GM18868 (cell line): ENCODE measurements around the gene FAM20C.

ENCODE experiments used
- ATAC-seq: cut with Tn5 transposase; IDR thresholded peaks from one replicate; pipeline ENCODE4 v1.9.1; 2021; ENCODE audit warnings: mild to moderate bottlenecking, moderate library complexity; ENCODE audit not compliant: unreplicated experiment

The FAM20C gene

DNA sequence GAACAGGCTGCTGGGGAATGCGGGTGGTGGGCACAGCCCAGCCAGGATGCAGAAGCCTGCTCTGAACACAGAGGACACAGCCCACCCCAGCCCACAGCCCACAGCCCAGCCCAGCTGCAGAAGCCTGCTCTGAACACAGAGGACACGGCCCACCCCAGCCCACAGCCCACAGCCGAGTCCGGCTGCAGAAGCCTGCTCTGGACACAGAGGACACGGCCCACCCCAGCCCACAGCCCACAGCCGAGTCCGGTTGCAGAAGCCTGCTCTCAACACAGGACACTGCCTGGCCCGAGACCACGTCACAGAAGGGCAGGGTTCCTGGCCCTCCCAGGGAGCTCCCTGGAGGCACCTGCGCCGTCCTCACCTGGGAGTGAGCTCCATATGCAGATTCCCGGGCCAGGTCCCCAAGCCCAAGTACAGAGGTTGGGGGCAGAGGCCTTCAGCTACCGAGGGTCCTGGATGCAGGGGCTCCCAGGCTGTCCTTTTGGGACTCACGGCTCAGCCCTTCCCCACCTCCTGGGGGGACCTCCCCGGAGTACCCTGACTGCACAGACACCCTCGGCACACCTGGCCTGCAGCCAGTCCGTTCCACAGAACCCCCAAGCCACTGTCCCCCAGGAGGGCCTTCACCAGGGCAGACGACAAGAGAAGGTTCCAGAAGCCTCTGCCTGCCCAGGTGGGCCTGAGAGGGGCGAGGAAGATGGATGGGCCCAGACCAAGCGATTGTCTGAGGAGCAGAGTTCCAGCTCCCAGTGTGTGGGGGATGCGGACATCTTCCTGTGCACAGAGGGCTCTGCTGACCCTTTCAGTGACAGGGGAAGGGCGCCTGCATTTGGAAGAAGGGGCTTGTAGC is 73.9 kb downstream of the FAM20C start:
- no peak for ATAC-seq

DNA sequence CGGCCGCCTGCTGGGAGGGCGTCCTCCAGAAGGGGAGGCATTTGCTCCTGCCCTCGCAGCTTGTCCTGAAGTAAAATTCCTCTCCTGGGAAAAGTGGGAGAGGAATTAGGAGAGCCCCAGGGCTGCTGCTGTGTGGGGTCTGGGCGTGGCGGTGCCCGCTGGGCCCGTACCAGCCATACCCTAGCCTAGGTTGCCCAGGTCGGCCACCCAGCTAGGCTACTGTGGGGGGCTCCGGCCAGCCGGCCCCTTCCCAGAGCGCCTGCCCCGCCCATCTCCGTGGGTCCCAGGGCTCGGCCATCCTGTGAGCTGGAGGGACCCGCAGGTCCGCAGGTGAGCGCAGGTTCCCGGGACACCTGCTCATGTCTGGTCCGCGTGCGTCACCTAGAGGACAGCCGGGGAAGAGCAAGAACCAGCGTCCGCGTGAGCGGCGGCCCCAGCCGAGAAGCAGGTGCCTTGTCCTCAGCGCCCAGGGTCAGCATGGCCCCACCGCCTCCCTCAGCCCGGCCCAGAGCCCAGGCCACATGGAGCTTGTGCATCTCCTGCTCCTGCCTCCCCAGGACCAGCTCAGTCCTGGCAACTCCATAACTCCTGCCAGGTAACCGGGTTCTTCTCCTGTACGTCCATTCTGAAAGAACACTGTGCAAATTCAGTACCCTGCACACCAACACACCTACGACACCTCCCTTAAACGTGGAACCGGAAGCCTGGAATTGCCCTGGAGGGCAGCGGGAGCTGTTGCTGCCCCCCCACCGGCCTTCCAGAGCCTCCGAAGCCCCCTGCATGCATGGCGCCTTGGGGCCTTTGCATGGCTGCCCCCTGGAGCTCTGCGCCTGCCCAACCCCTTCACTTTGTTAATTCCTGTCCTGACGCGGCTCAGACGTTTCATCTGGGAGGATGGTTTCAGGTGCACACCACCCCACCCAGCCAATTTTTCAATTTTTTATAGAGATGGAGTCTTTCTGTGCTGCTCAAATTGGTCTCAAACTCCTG is 74.8 kb downstream of the FAM20C start:
- ATAC-seq = no peak

DNA sequence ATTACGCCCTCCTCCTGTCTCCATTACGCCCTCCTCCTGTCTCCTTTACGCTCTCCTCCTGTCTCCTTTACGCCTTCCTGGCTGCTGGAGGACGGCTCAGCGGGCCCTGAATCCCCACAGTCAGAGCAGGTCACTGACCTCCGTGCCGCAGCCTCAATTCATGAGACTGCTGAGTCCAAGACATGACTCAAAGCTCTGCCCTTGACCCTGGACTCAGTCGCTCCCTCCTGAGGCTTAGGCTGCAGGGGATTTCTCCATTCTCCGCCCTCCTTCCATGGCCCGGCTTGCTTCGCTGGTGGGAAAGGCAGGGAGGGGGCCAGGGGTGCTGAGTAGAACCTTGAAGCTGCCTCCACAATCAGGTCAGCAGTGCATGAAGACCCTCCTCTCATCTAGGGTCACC is 76.6 kb downstream of the FAM20C start:
- ATAC-seq = no peak

DNA sequence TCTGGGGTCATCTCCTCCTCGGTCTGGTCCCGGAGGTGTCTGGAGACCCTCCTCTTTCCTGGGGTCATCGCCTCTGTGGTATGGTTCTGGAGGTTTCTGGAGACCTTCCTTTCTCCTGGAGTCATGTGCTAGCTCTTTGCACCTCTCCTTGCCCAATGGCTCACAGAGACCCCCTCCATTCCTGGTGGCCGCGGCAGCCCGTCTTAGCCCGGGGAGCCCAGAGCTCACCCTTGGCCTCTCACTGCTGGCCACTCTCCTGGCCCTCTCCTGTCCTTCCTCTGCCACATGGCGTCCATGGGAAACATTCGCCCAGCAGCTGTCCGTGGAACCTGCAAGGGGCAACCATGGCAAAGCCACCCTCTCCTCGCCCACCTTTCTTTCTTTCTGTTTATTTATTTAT is 77.3 kb downstream of the FAM20C start:
- no peak for ATAC-seq

DNA sequence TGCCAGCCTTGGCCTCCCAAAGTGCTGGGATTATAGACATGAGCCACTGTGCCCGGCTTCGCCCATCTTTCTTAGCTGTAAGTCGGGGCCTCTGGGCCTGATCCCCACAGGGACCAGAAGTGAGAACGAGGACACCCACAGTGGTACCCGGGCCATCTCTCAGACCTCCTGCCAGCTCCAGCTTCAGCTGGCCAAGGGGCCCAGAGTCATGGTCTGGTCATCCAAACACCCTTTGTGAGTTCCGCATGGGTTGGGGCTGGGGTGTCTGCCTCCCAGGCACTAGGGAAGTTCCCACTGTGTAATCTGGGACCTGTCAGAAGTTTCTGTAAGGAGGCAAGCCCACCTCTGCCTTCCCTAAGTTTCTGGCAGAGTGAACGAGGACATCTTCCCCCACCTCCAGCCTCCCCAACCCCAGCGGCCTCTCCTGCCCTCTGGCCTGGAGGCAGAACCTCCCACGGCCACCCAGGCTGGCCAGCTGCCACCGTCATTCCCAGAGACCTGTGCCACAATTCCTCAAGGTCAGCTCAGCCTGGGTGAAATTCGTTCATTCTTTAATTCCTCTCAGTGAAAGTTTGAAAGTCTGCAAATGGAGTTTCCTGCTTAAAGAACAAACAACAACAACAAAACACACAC is 78.1 kb downstream of the FAM20C start:
- ATAC-seq = no peak

DNA sequence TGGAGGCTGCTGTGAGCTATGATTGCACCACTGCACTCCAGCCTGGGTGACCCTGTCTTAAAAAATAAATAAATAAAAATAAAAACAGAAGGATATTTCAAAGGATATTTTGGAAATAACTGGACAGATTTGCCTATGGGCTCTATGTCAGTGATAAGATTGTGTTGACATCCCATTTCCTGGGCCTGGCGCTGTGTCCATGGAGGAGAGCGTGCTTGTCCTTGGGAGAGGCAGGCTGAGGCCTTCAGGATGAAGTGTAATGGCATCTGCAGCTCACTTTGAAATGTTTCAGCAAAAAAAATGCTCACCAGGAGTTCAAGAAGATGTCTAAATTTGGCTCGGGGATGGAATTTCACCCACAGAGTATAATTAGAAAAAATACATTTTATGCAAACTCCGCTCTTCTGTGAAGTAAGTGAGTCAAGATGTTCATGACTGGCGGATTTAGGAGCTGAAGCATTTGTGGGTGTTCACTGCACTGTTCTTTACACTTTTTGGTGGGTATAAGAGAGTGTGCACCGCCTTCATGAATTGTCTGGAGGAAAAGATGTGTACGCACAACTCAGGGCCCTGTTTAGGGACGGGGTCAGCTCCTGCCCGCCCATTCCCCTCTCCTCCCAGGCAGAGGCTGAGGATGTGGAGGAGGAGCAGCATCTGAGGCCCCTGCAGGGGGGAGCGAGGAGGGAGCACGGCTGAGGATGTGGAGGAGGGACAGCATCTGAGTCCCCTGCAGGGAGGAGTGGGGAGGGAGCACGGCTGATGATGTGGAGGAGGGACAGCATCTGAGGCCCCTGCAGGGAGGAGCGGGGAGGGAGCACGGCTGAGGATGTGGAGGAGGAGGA is 79.1 kb downstream of the FAM20C start:
- no peak for ATAC-seq

DNA sequence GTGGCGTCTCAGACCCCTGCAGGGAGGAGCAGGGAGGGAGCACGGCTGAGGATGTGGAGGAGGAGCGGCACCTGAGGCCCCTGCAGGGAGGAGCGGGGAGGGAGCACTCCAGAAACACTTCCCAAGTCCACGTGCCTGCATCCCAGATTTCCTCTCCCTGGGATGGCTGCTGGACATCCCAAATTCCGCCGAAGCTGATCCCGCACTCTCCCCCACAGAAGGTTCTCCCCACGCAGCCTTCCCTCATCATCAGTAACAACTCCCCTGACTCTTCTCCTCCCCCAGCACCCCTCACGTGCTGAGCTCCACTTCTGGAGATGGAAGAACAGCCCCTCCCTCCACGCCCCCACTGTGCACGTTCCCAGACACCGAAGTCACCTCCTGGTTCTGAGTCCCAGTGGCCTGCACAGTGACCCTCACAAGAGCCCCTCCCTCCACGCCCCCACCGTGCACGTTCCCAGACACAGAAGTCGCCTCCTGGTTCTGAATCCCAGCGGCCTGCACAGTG is 79.8 kb downstream of the FAM20C start:
- no peak for ATAC-seq

DNA sequence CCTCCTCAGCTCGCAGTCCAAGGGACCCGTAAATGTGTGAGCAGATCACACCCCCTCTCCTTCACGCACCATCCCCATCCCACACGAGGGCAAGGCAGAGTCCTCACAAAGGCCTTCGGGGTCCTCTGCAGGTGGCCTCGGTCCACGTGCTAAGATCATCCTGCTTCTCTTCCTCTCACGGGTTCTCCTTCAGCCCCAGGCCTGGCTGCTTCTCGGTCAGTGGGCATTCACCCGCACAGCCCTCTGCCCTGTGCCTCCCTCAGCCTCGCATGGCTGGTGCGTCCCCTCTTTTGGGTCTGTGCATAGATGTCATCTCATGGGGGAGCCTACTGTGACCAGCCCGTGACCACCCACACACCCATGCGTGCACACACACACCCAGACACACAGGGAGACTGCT is 80.3 kb downstream of the FAM20C start:
- ATAC-seq = no peak

DNA sequence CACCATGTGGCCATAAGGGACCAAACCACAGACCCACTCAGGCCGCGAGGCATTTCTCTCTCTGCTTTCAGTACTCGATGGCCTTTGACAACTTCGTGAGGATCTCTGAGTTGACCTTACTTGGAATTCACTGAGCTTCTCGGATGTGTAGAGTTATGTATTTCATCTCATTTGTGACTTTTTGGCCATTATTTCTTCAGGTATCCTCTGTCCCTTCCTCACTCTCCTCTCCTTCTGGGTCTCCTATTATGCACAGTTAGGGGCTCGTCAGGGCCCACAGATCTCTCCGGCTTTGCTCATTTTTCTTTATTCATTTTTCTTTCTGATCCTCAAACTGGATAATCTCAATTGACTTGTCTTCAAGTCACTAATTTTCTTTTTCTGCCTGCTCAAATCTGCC is 81.0 kb downstream of the FAM20C start:
- no peak for ATAC-seq

DNA sequence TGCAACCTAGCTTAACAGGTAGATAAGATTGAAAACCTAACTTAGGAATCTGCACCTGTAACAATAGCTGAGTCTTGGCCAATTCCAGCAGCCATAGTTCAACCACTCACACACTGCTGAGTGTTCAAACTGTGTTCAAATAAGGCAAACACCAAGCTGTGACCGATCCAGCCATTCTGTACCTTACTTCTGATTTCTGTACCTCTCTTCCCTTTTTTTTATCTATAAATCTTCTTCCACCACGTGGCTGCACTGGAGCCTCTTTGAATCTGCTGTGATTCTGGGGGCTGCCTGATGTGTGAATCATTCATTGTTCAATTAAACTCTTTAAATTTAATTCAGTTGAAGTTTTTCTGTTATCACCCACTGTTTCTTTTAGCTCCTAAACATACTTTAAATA is 81.9 kb downstream of the FAM20C start:
- ATAC-seq = no peak

DNA sequence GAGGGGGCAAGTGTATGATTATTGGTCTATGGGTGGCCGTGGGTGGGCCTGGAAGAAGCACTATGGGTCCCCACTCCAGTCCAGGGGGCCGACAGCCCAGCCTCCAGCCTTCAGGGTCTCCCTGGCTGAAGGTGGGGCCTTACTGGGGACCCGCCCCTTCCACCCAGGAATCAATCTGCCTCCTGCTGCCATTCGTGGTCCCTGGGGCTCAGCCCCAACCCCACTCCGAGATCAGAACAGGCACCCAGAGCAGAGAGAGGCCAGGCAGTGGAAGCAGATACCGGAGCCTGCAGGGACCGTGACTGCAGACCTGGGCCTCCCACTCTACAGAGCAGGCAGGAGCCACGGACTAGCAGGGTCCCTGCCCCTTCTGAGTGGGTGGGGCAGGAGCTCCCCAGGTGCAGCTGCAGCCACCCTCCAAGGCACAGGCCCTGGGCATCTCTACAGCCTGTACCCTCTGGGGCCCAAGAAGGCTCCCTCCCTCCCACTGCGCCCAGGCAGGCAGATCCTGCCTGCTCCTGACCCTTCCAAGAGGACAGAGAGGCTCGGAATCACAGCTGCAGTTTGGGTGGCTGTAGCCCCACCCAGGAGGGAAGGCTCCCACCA is 84.0 kb downstream of the FAM20C start:
- no peak for ATAC-seq

DNA sequence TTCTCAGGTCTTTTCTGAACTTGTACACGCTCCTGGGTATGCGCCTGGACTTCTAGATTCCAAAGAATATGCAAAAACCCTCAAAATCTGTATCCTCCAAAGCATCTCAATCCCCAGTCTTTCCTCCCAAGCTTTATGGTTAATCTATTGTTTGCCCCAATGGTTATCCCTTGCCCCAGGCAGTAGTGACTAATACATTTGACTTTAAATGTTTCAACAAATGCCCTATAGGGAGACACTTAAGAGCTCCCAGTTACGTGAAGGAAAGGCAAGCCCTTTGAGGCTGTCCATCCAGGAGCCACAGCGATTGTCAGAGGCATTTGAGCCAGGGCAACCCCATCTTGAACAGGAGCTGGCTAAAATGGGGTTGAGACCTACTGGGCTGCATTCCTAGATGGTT is 84.9 kb downstream of the FAM20C start:
- ATAC-seq = no peak

DNA sequence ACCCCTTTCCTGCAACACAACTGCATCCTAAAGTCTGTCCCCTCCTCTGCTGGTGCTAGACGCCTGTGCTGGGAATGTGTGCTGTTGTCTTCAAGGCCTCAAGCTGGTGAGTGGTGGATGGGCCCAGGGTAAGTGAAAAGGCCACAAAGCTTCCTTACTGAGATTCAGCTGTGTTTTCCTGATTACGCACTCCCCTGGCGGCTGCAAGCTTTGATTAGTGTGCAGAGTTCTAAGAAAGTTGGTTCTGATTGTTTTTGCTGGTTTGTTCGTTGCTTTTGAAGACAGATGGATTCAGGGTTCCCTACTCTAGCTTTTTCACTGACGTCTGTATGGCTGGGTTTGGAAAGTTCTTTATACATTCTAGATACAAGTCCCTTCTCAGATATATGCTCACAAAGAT is 85.7 kb downstream of the FAM20C start:
- no peak for ATAC-seq

DNA sequence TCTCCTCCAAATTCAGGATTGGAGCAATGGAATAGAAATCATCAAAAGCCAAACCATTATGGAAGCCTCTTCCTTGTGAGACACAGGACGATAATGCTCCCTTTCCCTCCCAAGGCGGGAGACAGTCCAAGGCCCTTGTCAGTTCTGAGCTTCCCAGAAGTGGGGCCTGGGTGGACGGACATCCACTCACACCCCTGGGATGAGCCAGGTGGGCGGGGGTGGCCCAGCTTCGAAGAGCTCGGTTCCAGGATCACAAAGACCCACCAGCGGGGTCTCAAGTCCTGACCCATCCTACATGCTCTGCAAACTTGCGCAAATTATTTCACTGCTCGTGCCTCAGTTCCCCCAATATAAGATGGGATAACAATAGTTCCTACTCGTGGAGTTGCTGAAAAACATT is 87.5 kb downstream of the FAM20C start:
- no peak for ATAC-seq

DNA sequence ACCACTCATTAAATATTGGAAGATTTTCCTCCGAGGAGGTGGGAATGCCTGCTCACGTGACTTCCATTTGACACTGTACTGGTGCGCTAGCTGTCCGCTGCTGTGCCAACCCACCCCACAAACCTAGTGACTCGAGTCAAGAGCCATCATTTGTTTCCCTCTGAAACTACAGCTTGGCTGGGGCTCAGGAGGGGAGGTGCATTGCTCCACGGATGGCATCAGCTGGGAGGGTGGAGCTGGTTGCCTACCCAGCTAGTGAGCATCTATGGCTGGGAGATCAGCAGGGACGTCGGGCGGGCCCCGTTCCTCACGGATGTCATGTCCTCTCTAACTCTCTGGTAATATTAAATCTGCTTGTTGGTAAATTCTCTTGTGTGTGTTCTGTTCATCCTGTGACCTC is 88.1 kb downstream of the FAM20C start:
- ATAC-seq = no peak

DNA sequence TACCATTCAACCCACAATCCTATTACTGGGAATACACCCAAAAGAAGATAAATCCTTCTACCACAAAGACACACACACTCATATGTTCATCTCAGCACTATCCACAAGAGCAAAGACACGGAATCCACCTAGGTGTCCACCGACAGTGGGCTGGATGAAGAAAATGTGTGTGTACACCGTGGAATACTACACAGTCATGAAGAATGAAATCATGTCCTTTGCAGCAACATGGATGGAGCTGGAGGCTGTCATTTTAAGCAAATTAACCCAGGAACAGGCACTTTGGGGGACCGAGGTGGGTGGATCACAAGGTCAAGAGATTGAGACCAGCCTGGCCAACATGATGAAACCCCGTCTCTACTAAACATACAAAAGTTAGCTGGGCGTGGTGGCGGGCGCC is 89.3 kb downstream of the FAM20C start:
- ATAC-seq = no peak

DNA sequence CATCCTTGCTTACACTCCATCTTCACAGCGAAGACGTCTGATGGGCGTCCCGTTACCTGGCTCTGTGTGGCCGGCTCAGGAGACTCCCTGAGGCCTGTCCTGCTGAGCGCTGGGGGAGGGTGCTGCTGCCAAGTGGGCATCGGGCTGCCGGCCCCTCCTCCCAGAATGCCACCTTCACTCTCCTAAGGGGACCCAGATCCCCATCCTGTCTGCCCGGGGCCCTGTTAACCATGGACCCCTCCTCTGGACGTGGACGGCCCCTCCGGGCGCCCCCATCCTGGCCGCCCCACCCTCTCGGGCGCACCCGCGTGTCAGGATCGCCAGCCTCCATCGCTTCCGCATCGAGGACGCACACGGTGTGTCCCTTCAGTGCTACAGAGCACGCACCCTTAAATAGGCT is 90.2 kb downstream of the FAM20C start:
- no peak for ATAC-seq

DNA sequence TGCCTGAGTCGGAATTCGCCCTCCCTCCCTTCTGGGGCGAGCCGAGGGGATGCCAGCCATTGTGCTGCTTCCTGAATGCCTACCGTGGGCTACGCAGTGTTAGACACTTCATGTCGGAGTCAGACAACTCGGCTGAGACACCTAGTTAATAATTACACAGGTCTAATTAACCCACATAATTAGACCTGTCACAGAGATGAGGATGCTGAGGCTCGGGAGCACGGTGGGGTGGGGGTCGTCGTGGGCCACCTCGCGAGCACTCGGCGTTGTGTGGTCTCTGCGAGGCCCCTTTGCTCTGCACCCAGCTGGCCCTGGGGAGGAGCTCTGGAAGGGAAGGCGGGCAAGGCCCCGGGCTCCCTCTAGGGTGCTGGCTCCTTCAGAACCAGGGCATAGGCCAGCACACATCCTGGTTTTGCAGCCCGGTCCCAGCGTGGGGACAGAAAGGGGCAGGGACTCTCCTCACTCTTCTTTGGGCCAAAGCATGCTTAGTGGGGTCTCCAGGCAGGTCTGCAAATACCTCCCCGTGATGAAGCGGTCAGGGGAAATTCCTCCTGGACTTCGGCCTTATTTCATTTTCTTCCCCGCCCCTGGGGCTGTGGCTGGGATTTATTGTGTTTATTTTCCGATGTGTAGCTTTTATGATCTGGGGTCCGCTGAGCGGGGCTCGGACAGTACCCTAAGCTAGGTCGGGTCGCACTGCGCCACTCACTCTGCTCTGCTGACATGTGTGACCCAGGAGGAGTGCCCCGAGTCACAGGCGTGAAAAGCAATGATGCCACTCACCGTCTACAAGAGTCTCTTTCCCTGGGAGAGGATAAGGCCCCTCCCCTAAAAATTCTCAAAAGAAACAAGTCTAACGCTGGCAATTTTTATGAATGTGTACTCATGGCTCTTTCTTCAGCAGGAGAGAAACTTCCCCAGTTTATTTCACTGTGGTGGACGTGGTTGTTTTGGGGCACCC is 92.7 kb downstream of the FAM20C start:
- no peak for ATAC-seq

DNA sequence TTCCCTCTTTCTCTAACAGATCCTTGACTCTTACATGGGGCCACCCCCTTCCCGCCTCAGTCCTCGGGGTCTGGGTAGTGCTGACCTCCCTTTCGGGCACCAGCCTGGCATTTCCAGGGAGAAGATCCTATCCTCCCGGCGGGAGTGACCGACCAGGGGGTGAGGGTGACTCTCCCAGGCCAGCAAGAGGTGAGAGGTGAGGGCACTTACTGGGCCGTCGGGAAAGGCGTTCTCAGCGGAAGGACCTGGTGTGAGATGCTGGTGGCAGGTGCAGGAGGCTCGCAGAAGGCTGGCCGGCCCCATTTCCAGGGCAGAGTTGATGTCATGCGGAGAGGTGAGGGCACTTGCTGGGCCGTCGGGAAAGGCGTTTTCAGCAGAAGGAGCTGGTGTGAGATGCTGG is 93.4 kb downstream of the FAM20C start:
- no peak for ATAC-seq
